Prostate gland (tissue), 2 donors: ENCODE data around the gene CLDN17.

Experiments used
- CTCF ChIP-seq, 4 experiments: fragments of 200-600 bp in 2 of 4; fragments of 450-650 bp in 2 of 4; sonication (generic) in 2 of 4; IDR thresholded peaks; 1 replicate in 3 of 4; 2 replicates in 1 of 4; pipeline ENCODE4 v1.5.1; 2016 to 2019; ENCODE audit warnings: antibody characterized with exemption in 4 of 4, mild to moderate bottlenecking in 2 of 4, moderate library complexity in 2 of 4
- POLR2A ChIP-seq: fragments of 450-650 bp; IDR thresholded peaks from one replicate; pipeline ENCODE4 v1.6.1; 2016; ENCODE audit warnings: antibody characterized with exemption, mild to moderate bottlenecking
- POLR2AphosphoS5 ChIP-seq: sonication (generic); formaldehyde crosslinking; IDR thresholded peaks from one replicate; pipeline ENCODE4 v1.6.1; 2017; ENCODE audit warnings: antibody characterized with exemption

GRCh38 chr21:30186242-30186641, 19.6 kb upstream of the CLDN17 start:
- no peak for TF ChIP-seq POLR2A
- TF ChIP-seq POLR2AphosphoS5: no peak
- no peak for TF ChIP-seq CTCF (IDR thresholded peaks at IDR 0.05)
